ENCODE results near the gene MAPK8IP1. TPM values are rescaled to one million over a fixed set of nuclear protein-coding genes. Genes with fewer than 3 reads are reported as not detected.
"Not testable (repeated sequence)": the region's sequence is repeated elsewhere in the genome, so short reads cannot be mapped to it uniquely, and the experiment has no call there.

Gene MAPK8IP1
- total RNA-seq, 1 donor from 2014 or later, result 5.1 TPM

DNA sequence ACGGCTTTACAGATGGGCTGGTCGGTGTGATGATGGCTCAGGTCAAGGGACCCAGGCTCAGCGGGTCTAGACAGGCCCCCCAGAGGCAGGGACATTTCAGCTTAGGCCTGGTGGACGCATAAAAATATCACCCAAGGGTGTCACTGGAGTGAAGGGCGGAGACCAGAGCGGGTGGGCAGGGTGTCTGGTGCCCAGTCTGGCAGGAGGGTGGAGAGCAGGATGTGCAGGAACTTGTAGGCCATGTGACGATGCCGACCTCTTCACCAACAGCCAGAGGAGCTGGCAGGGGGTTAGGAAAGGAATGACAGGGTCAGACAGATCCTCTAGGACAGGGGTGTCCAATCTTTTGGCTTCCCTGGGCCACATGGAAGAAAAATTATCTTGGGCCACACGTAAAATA lies 4.5 kb downstream of the MAPK8IP1 start:
- no peak for DNase-seq (ENCODE audit: low read depth, low spot score)

GRCh38 chr11:45890886-45891550 lies 5.6 kb downstream of the MAPK8IP1 start:
- no peak for DNase-seq (ENCODE audit: low read depth, low spot score)

DNA sequence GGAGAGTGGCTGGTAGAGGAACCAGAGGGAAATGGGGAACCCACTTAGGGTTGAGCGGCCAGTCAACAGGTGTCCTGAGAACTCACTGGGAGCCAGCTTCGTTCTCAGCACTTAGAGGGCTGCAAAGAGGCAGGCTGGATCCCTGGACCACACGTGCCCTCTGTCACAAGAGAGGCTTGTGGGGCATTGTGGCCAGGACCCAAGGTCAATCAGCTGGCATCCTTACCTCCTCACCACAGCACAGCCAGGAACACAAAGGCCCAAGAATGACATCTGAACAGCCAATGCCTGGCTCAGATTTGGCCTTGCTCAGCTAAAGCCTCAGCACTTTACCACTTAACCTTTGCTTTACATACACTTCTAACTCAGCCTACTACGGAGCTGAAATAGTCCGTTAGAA lies 7.4 kb downstream of the MAPK8IP1 start:
- no peak for DNase-seq (ENCODE audit: low read depth, low spot score)

- no peak for DNase-seq (ENCODE audit: low read depth, low spot score)
These were observed 9.2 kb downstream of the MAPK8IP1 start for GRCh38 chr11:45894555-45895247.

DNA sequence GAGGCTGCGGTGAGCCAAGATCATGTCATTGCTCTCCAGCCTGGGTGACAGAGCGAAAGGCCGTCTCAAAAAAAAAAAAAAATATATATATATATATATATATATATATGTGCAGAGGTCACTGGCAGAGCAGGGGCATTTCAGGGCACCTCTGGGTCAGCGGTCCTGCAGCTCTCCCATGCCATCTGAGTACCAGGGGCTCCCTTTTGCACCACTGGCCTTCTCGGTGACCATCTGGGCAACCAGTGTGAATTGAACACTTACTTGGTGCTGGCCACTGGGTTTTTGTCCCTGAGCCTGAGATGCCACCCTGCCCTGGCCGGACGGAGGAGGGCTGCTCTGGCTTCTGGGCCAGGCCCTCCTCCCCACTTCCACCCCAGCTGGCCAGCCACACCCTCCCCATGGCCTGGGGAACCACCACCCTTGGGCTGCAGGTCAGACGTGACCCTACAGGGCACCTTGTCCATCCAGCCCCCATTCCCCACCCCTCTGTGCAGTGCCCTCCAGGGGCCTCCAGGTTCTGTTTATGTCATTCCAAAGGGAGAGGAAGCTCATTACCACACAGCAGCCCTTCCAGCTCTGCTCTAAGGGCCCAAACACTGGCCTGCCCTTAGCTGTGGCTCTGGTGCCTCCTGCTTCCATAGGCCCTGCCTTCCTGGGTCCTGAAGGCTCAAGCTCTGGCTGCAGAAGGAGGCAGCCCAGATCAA lies 10.3 kb downstream of the MAPK8IP1 start:
- DNase-seq (ENCODE audit: low read depth, low spot score), result no peak

DNA sequence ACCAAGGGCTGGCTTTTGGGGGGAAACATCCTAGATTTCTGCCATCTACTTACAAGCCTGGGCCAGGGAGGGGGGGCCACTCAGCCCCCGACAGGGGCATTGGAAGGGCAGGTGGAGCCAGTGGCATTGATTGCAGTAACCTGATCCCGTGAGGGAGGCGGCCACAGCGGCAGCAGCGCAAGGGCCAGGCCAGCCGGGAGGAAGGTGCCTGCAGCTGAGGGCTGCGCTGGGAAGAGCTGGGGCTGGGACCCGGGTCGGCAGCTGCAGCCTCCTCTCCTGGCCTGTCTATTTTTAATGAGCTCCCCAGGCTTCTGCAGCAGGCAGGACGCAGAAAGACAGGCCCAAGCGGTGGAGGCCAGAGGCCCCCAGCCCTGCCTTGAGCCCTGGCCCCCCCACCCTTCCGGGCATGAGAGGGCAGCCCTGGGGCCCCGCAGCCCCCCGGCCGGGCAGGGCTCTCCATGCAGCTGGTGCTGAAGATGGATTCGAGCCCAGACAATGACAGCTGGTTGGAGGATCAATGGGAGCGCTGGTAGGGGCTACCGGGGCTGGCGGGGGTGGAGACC lies 11.1 kb downstream of the MAPK8IP1 start:
- no peak for DNase-seq (ENCODE audit: low read depth, low spot score)

- no peak for DNase-seq (ENCODE audit: low read depth, low spot score)
These were observed 12.1 kb downstream of the MAPK8IP1 start for GRCh38 chr11:45897556-45897955.

GRCh38 chr11:45899086-45899447 lies 13.6 kb downstream of the MAPK8IP1 start:
- no peak for DNase-seq (ENCODE audit: low read depth, low spot score)

GRCh38 chr11:45899448-45900174 lies 14.2 kb downstream of the MAPK8IP1 start:
- peak; percentile 43 for DNase-seq (ENCODE audit: low read depth, low spot score)

GRCh38 chr11:45900175-45900800 lies 14.8 kb downstream of the MAPK8IP1 start:
- not testable (repeated sequence) for DNase-seq (ENCODE audit: low read depth, low spot score)

- no peak for DNase-seq (ENCODE audit: low read depth, low spot score)
These were observed 15.6 kb downstream of the MAPK8IP1 start for GRCh38 chr11:45900916-45901617.

DNA sequence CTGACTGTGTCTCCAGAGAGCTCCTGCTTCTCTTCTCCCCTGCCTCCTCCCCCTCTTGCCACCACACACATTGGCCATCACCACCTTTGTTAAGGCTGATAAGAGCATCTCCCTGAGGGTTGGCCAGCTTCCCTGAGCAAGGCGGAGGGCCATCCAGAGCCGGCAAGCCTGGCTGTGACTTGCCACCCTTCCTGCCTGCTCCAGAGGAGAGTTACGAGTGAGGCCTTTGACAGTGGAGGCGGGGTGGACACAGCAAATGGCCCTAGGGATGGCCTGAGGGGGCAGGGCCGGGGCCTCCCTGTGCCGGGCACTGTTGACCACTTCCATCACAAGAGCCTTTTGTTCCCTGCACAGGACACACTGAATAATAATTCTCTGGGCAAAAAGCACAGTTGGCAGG lies 16.2 kb downstream of the MAPK8IP1 start:
- DNase-seq (ENCODE audit: low read depth, low spot score), result no peak

DNA sequence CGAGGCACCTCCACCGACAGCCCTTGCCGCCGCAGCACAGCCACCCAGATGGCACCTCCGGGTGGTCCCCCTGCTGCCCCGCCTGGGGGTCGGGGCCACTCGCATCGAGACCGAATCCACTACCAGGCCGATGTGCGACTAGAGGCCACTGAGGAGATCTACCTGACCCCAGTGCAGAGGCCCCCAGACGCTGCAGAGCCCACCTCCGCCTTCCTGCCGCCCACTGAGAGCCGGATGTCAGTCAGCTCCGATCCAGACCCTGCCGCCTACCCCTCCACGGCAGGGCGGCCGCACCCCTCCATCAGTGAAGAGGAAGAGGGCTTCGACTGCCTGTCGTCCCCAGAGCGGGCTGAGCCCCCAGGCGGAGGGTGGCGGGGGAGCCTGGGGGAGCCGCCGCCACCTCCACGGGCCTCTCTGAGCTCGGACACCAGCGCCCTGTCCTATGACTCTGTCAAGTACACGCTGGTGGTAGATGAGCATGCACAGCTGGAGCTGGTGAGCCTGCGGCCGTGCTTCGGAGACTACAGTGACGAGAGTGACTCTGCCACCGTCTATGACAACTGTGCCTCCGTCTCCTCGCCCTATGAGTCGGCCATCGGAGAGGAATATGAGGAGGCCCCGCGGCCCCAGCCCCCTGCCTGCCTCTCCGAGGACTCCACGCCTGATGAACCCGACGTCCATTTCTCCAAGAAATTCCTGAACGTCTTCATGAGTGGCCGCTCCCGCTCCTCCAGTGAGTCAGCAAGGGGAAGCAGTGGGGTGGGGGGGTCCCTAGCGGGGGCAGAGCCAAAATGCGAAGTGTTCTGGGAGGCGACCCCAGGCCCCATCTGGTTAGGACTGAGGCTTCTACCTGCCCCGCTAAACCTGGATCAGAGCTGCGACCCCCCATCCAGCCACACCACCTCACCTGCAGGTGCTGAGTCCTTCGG lies 17.3 kb downstream of the MAPK8IP1 start:
- DNase-seq (ENCODE audit: low read depth, low spot score), result no peak

GRCh38 chr11:45904309-45904915 lies 19.0 kb downstream of the MAPK8IP1 start:
- DNase-seq (ENCODE audit: low read depth, low spot score), result no peak

DNA sequence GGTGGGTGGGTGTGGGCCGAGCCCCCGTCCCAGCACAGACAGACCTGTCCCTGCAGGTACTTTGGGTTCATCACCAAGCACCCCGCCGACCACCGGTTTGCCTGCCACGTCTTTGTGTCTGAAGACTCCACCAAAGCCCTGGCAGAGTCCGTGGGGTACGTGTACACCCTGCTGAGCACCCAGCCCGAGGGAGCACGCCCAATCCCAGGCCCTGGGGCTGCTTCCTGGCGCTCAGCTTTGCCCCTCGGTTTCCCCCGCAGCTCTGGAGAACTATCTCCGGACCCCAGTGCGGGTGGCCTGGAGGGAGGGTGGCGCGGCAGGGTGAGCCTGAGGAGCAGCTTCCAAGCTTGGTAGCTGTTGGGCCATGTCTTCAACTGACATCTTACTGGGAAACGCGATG lies 19.6 kb downstream of the MAPK8IP1 start:
- no peak for DNase-seq (ENCODE audit: low read depth, low spot score)

- not testable (repeated sequence) for DNase-seq (ENCODE audit: low read depth, low spot score)
These were observed 20.1 kb downstream of the MAPK8IP1 start for GRCh38 chr11:45905576-45905975.

- no peak for DNase-seq (ENCODE audit: low read depth, low spot score)
These were observed 20.7 kb downstream of the MAPK8IP1 start for GRCh38 chr11:45906096-45906682.

- DNase-seq (ENCODE audit: low read depth, low spot score), result no peak
These were observed 21.6 kb downstream of the MAPK8IP1 start, which contains the start of gene FREY1 for GRCh38 chr11:45906965-45907611. Gene FREY1 (minus strand): TSS chr11:45907271. CDS start chr11:45907245, 26 bp downstream.
